Glutamatergic neuron (in vitro differentiated cells): ENCODE data around the gene RAP1A. TPM values are rescaled to one million over a fixed set of nuclear protein-coding genes. Genes with fewer than 3 reads are reported as not detected.

Experiments used
- DNase-seq: peaks from one replicate; pipeline ENCODE4 v3.0.0; 2022
- H3K27ac Mint-ChIP-seq: one replicate; pipeline ENCODE4 v1.8.0; 2020; ENCODE audit warnings: mild to moderate bottlenecking, mixed read lengths, inconsistent platforms; ENCODE audit not compliant: unreplicated experiment
- H3K27me3 Mint-ChIP-seq: one replicate; pipeline ENCODE4 v1.8.0; 2020; ENCODE audit warnings: mild to moderate bottlenecking, moderate library complexity, mixed read lengths, inconsistent platforms; ENCODE audit not compliant: unreplicated experiment
- H3K36me3 Mint-ChIP-seq: one replicate; pipeline ENCODE4 v1.8.0; 2020; ENCODE audit warnings: mild to moderate bottlenecking, mixed read lengths, inconsistent platforms; ENCODE audit not compliant: unreplicated experiment
- H3K4me1 Mint-ChIP-seq: one replicate; pipeline ENCODE4 v1.8.0; 2020; ENCODE audit warnings: mild to moderate bottlenecking, low read depth, mixed read lengths, inconsistent platforms; ENCODE audit not compliant: unreplicated experiment
- H3K4me3 Mint-ChIP-seq: one replicate; pipeline ENCODE4 v1.8.0; 2020; ENCODE audit warnings: mild to moderate bottlenecking, mixed read lengths, inconsistent platforms; ENCODE audit not compliant: unreplicated experiment
- H3K9me3 Mint-ChIP-seq: one replicate; pipeline ENCODE4 v1.8.0; 2020; ENCODE audit warnings: mild to moderate bottlenecking, moderate library complexity, mixed read lengths, inconsistent platforms; ENCODE audit not compliant: unreplicated experiment
- CTCF ChIP-seq: fragments of 200-600 bp; sonication (generic); IDR thresholded peaks from one replicate; pipeline ENCODE4 v1.5.0; 2021; ENCODE audit not compliant: partially characterized antibody, unreplicated experiment
- total RNA-seq: library from RNA; stranded (reverse); fragmentation: NEBNext Ultra II Directional; extraction: Animal tissue kit (Norgen Biotek cat#: 25700); gene quantifications from one replicate; pipeline ENCODE4 v1.2.1, GENCODE V29; 2021; ENCODE audit not compliant: unreplicated experiment

Gene RAP1A
- total RNA-seq, 1 donor from 2014 or later: 17.9 TPM

DNA sequence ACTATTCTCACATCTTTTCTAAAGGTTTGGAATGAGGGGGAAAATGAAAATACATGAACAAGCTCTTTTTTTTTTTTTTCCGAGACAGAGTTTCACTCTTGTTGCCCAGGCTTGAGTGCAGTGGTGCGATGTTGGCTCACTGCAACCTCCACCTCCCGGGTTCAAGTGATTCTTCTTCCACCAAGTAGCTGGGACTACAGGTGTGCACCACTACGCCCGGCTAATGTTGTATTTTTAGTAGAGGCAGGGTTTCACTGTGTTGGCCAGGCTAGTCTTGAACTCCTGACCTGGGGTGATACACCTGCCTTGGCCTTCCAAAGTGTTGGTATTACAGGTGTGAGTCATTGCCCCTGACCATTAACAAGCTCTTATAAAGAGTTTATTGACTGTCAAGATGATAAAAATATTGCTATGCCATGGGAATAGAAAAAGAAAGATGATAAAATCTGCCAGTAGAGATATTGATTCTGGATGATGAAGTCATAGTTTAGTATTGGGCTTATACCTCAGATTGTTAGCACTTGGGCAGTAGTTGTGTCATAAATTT is 83.0 kb downstream of the RAP1A start:
- no peaks in the 10 kb centered on the region for H3K4me1 Mint-ChIP-seq
- H3K36me3 Mint-ChIP-seq: no peaks in the 10 kb centered on the region
- H3K9me3 Mint-ChIP-seq: peaks cover 2% of the 10 kb centered on the region
- no peak for DNase-seq
- H3K27ac Mint-ChIP-seq: no peak overlapping the region
- no peak for TF ChIP-seq CTCF
- no peak overlapping the region for H3K4me3 Mint-ChIP-seq
- no peaks in the 10 kb centered on the region for H3K27me3 Mint-ChIP-seq

GRCh38 chr1:111704240-111704639 is 84.7 kb downstream of the RAP1A start:
- Mint-ChIP-seq H3K4me1 (no peaks in the 10 kb centered on the region), H3K9me3 (peaks cover 2% of the 10 kb centered on the region), H3K27ac (no peak overlapping the region), H3K27me3 (no peaks in the 10 kb centered on the region), H3K36me3 (no peaks in the 10 kb centered on the region), H3K4me3 (no peak overlapping the region)
- no peak for DNase-seq
- TF ChIP-seq CTCF: no peak

DNA sequence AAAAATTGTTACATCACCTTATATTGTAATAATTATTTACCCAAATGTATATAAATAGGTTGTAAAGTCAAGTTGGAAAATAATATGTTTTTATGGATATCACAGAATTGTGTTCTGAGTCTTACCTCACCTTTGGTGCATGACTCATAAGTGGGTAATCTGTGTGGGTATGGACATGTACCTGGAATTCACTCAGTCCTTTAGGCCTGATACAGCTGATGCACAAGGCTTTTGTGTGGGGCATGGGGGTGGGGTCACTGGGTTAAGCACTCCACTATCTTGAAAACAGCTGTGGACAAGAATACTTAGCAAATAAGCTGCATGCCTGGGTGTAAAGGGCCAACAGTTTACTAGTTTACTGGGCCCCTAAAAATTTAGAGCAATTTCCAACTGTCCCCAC is 85.2 kb downstream of the RAP1A start:
- no peaks in the 10 kb centered on the region for H3K27me3 Mint-ChIP-seq
- H3K4me1 Mint-ChIP-seq: no peaks in the 10 kb centered on the region
- DNase-seq: no peak
- TF ChIP-seq CTCF: no peak
- H3K4me3 Mint-ChIP-seq: no peak overlapping the region
- H3K9me3 Mint-ChIP-seq: peaks cover 2% of the 10 kb centered on the region
- H3K36me3 Mint-ChIP-seq: no peaks in the 10 kb centered on the region
- H3K27ac Mint-ChIP-seq: no peak overlapping the region

DNA sequence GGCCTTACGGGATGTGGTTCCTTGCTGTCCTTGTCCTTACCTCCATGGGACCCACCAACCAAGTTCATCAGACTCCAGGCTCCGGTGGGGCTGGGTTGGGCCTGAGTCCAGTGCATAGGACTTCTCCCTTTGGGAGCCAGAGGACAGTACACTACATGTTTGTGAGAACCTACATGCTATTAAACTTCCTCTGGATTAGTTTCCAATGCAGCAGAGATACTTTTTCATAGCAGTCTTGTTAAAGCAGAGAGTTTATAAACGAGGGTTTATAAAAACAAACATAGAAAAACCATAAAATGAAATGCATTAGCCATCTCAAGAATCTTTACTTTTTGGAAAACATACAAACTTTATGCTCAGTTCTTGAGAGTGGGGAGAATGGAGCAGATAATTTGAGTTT is 86.3 kb downstream of the RAP1A start:
- TF ChIP-seq CTCF: no peak
- Mint-ChIP-seq H3K4me3 (no peak overlapping the region), H3K27ac (no peak overlapping the region), H3K4me1 (no peaks in the 10 kb centered on the region), H3K36me3 (no peaks in the 10 kb centered on the region), H3K9me3 (peaks cover 2% of the 10 kb centered on the region), H3K27me3 (no peaks in the 10 kb centered on the region)
- no peak for DNase-seq

- Mint-ChIP-seq H3K36me3 (no peaks in the 10 kb centered on the region), H3K27me3 (no peaks in the 10 kb centered on the region), H3K4me3 (no peak overlapping the region), H3K27ac (no peak overlapping the region), H3K4me1 (no peaks in the 10 kb centered on the region), H3K9me3 (peaks cover 2% of the 10 kb centered on the region)
- DNase-seq: no peak
- no peak for TF ChIP-seq CTCF
Measured at GRCh38 chr1:111706921-111707320, 87.3 kb downstream of the RAP1A start.
